EL (cell line): ENCODE results near the gene RRN3.
"Not testable (repeated sequence)": the region's sequence is repeated elsewhere in the genome, so short reads cannot be mapped to it uniquely, and the experiment has no call there.

ENCODE experiments used
- DNase-seq: peaks from one replicate; pipeline ENCODE4 v3.0.0-alpha.2; 2016

Gene RRN3

DNA sequence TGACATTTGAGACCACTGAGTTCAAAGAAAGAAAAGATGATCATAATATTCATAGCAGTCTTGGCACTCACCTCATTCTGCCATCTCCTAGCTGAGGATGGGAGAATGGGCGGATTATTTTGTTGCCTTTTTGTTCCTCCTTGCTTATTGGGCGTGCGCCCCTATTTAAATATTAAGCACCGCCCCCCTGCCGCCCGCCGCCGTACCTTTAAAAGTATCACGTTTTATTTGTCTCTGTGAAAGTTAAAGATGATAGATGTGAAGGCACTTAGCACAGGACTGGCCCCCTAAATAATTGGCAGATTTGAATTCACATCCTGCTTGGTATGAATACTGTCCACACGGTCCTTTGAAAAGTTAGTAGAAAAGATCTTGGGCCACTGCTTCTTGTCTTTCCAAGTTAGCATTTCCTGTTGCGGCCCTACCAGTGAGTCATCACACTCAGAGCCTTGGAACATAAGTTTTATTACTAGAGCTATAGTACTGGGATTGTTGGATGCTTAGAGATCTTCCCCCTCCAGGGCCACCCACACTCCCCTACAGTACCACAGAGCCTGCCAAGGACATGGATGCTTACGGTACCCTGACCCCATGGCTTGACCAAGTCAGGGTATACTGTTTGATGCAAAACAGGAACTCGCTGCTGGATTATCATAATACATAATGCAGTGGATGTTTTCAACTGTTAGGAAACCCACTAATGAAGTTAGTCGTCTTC is 68.7 kb downstream of the RRN3 start:
- DNase-seq = peak; percentile 81

DNA sequence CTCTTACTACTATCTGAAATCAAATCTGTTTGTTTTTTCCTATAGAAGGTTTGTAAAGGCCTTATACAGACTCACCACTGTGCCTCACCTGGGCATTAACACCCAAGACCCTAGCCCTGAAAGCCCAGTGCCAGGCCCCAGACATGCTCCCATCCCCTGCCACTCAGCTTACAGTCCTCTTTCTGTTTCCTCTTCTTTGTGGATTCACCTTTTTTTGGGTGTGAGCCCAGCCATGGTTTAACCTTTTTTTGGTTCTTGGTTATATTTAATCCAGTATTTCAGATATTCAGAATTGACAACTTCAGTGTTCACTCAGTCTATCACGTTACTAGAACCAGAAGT is 69.2 kb downstream of the RRN3 start:
- not testable (repeated sequence) for DNase-seq

DNA sequence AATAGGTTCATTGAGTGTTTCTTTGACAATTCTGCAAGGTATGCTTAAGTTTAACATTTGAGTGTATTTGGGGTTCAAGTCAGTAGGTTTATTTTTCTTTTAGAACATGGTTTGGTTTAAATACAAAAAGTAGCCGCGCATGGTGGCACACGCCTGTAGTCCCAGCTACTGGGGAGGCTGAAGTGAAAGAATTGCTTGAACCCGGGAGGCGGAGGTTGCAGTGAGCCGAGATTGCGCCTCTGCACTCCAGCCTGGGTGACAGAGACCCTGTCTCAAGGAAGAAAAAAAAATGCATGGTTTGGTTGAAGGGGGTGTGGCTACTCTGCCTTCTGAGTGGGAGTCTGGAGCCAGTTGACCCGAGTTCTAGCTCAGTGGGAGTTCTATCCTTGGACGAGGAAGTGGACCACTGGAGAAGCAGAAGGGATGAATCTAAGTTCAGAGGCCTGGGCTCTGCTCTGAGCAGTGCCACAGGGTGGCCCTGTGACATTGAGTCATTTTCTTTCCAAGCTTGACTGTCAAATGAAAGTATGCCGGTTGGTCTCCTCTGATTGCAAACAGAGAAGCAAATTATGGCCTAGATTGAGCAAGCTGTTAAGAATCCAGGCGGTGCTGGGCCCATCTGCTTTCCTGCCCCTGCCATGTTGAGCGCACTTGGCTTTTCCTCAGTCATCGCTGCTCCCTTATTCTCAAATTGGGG is 70.5 kb downstream of the RRN3 start:
- not testable (repeated sequence) for DNase-seq

DNA sequence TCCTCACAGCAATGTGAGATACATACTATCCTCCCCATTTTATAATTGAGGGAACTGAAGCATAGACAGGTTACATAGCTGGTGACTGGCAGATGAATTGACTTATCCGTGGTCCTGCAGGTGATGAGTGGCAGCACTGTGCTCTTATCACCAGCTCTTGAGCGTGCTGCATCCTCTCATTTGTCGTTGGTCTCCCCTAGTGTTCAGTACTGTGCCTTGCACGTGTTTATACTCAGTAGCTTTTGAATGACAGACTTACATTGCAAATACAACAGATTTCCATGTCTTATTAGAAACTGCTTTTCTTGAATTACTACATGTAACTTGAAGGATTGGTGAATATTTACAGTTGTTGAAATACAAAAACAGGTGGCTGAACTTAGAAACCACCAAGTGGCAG is 71.9 kb downstream of the RRN3 start:
- peak; percentile 37 for DNase-seq

DNA sequence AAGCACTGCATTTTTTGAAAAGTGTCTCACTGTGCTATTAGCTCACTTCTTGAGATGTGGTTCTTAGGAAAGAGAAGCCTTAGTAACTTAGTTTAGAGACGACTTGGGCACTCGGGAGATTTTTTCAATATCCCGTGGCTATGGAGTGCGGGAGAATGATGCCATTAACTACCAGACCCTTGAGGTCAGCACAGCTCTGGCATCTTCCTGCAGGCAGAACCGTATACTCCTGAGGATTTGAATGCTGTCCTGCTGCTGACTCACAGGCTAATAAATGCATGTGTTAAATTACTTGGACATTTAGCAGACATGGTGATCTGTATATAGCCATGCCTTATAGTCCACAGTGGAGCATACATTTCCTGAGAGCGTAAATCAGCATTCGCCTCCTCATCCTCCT is 72.6 kb downstream of the RRN3 start:
- peak; percentile 89 for DNase-seq

DNA sequence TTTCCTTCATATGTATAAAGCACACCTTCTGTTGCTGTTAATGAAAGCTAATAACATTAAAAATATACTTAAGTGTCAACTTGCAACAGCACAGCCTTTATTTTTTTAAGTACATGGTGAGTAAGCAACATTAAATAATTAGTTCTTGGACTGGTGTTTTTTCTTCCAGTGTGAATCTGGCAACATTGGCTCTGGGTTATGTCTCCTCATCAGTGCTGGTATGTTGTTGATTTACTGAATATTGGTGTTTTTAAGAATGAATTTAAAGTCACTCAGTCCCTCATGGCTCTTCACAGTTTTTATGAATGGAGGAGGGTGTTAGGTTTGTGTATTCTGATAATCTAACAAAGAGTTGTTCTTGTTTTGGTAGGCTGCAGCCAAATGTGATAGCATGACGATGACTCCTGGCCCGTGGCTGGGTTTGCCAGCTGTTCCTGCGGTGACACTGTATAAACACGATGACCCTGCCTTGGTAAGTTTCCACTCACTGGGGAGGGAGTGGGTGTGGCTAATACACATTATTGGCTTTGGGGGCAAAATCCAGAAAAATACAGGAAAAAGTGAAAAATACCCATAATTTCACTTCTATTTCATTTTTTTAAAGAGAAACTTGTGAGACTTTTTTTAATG is 77.0 kb downstream of the RRN3 start:
- DNase-seq = peak; percentile 71

DNA sequence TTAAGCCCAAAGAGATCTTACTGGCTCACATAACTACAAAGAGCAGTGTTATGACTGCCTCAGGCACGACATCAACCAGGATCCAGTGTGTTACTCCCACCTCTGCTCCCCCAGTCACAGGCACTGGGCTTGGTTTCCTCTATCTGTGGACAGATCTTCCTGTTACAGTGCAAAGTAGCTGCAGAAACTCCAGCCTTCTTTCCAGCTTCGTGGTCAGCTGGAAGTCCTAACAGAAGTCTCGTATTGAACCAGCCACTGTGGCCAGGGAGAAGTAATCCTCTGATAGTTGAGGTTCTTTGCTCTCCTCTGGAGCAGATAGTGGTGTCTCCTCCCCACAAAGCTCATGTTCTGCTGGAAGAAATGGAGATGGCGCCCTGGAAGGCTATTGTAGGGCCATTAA is 77.7 kb downstream of the RRN3 start:
- DNase-seq = peak; percentile 45

DNA sequence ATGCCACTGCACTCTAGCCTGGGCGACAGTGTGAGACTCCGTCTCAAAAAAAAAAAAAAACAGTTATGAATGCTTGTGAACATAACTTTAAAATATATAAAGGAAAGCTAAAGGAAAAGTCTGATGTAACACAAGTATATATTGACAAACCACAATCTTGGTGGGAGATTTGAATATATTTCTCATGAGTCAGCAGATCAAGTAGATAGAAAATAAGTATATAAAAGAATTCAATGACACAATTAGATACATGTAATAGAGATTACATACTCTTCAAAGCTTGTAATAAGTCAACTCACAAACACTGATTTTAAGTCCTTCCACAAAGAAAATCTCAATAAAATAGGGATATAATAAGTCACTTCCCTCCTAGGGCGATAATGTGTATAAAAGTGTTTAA is 78.4 kb downstream of the RRN3 start:
- not testable (repeated sequence) for DNase-seq

DNA sequence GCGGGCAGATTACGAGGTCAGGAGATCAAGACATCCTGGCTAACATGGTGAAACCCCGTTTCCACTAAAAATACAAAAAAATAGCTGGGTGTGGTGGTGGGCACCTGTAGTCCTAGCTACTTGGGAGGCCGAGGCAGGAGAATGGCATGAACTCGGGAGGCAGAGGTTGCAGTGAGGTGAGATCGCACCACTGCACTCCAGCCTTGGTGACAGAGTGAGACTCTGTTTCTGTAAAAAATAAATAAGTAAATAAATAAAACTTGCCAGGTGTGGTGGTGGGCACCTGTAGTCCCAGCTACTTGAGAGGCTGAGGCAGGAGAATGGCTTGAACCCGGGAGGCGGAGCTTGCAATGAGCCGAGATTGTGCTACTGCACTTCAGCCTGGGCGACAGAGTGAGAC is 81.1 kb downstream of the RRN3 start:
- not testable (repeated sequence) for DNase-seq
